Measurements from ENCODE around the gene AKR1B1. TPM values are rescaled to one million over a fixed set of nuclear protein-coding genes. Genes with fewer than 3 reads are reported as not detected.

Gene AKR1B1
- total and polyA plus RNA-seq, 9 of the 15 experiments (the other 6 are each of a cell fraction or from before 2014, with no cell fraction given), result 2.0 to 10.6 (median 6.2) TPM

DNA sequence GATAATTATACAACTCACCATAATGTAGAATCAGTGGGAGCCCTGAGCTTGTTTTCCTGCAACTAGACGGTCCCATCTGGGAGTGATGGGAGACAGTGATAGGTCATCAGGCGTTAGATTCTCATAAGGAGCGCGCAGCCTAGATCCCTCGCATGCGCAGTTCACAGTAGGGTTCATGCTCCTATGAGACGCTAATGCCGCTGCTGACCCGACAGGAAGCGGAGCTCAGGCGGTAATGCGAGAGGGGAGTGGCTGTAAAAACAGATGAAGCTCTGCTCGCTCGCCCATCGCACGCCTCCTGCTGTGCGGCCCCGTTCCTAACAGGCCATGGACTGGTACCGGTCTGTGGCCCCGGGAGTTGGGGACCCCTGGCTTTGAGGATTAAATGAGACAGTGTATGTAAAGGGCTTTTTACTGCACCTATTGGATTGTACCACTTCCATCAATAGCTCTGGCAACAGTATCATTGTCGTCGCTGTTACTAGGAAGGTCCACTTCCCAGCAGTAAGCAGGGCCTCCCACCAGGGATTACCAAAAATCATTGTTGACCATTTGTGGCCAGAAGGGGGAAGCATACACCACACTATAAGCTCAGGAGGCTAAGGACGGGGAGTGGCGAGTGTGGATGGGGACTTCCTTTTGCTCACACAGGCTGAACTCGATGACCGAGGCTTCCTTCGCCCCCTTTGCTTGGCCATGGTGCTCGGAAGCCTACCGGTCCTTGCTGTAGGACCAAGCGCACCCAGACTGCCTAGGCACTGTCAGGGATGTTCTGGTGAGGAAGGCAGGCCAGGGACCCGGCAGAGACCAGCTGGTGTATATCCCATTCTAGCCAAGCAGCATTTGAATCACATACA, 26.4 kb downstream of the AKR1B1 start (continued):
- TF ChIP-seq MED1 (CRISPR knock-in tag; IDR thresholded peaks at IDR 0.05; ENCODE audit: borderline replicate concordance) (no peak), ZNF592 (IDR thresholded peaks at IDR 0.05) (no peak), SNIP1 (IDR thresholded peaks at IDR 0.05; ENCODE audit: low read depth) (no peak), HCFC1 (IDR thresholded peaks at IDR 0.05; ENCODE audit: low read depth, low read length) (no peak), PREB (CRISPR knock-in tag; IDR thresholded peaks at IDR 0.05) (peak; percentile 93; the same call in 1 of the 2 replicates), FOXA3 (CRISPR knock-in tag; conservative IDR thresholded peaks at IDR 0.05 in 1 of 2, IDR thresholded peaks at IDR 0.05 in 1 of 2) (peak in 1 of 2 experiments; percentile 69; a peak in 1 of 4 replicates), ZNF408 (CRISPR knock-in tag; IDR thresholded peaks at IDR 0.05; ENCODE audit: low read depth) (no peak), HLTF (IDR thresholded peaks at IDR 0.05) (no peak), ESRRB (CRISPR knock-in tag; IDR thresholded peaks at IDR 0.05; ENCODE audit: borderline replicate concordance) (no peak), GABPA (tag; conservative IDR thresholded peaks at IDR 0.05; ENCODE audit: low read depth) (peak; percentile 59), XRCC5 (IDR thresholded peaks at IDR 0.05; ENCODE audit: low read depth, low read length) (peak; percentile 62; the same call in 1 of the 2 replicates), HNRNPLL (IDR thresholded peaks at IDR 0.05; ENCODE audit: low read depth, low read length, poor library complexity, severe bottlenecking) (peak; percentile 86), ZFPM2 (CRISPR knock-in tag; IDR thresholded peaks at IDR 0.05) (no peak), CBFB (CRISPR knock-in tag; IDR thresholded peaks at IDR 0.05) (peak; percentile 77), RFX1 (IDR thresholded peaks at IDR 0.05) (peak; percentile 41), RAD21 (CRISPR knock-in tag; conservative IDR thresholded peaks at IDR 0.05 in 1 of 2, IDR thresholded peaks at IDR 0.05 in 1 of 2) (peak; percentile 98), MEIS2 (IDR thresholded peaks at IDR 0.05; ENCODE audit: partially characterized antibody) (peak; percentile 70), ZNF41 (CRISPR knock-in tag; conservative IDR thresholded peaks at IDR 0.05) (0 out of 2 replicates have a peak, but pooled peaks have one; percentile 42), CGGBP1 (CRISPR knock-in tag; IDR thresholded peaks at IDR 0.05) (no peak), ZSCAN32 (CRISPR knock-in tag; IDR thresholded peaks at IDR 0.05) (no peak)
- TF ChIP-seq, protein P1, sequence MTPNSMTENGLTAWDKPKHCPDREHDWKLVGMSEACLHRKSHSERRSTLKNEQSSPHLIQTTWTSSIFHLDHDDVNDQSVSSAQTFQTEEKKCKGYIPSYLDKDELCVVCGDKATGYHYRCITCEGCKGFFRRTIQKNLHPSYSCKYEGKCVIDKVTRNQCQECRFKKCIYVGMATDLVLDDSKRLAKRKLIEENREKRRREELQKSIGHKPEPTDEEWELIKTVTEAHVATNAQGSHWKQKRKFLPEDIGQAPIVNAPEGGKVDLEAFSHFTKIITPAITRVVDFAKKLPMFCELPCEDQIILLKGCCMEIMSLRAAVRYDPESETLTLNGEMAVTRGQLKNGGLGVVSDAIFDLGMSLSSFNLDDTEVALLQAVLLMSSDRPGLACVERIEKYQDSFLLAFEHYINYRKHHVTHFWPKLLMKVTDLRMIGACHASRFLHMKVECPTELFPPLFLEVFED (CRISPR knock-in tag; conservative IDR thresholded peaks at IDR 0.05), result 0 out of 2 replicates have a peak, but pooled peaks have one; percentile 5
